Colon (tissue), 2 donors: Measurements from ENCODE around the gene MYORG.
"Not testable (repeated sequence)": the region's sequence is repeated elsewhere in the genome, so short reads cannot be mapped to it uniquely, and the experiment has no call there.

Experiments
- FAIRE-seq: peaks from 2 replicates; lab custom pipeline; 2012; peaks lifted over from hg19 to GRCh38; lab: Jason Lieb, UNC
- donor health status: control.
- donor health status: control.

MYORG gene

DNA sequence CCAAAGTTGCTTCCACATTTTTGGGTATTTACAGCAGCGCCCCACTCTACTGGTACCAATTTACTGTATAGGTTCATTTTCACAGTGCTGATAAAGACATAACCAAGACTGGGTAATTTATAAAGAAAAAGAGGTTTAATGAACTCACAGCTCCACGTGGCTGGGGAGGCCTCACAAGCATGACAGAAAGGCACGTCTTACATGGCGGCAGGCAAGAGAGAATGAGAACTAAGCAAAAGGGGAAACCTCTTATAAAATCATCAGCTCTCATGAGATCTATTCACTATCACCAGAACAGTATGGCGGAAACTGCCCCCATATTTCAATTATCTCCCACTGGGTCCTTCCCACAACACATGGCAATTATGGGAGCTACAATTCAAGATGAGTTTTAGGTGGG lies 7.9 kb downstream of the MYORG start:
- not testable (repeated sequence) for FAIRE-seq

DNA sequence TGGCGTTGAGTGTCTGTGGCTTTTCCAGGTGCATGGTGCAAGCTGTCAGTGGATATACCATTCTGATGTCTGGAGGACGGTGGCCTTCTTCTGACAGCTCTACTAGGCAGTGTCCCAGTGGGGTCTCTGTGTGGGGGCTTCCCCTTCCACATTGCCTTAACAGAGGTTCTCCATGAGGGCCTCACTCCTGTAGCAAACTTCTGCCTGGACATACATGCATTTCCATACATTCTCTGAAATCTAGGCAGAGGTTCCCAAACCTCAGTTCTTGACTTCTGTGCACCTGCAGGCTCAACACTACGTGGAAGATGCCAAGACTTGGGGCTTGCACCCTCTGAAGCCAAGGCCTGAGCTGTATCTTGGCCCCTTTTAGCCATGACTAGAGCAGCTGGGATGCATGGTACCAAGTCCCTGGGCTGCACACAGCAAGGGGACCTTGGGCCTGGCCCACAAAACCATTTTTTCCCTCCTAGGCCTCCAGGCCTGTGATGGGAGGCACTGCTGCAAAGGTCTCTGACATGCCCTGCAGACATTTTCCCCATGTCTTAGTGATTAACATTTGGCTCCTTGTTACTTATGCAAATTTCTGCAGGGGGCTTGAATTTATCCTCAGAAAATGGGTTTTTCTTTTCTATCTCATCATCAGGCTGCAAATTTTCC lies 8.8 kb downstream of the MYORG start:
- not testable (repeated sequence) for FAIRE-seq

DNA sequence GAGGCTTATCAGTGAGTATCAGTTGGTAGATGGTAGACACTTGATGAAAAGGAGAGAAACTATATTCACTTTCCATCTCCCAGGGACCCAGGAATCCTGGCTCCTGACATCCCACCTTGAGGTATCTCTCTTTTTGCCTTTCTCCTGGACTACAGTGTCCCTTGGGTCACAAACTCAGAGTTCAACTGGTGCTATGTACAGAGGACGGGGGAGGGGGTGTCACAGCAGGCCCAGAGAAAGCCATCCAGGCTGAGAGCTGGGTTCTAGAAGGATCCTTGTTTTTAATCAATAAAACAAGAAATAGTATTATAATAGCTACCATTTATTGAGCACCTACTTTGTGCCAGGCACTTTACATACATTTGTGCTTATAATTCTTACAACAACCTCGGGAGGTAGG lies 10.3 kb downstream of the MYORG start:
- no peak for FAIRE-seq

DNA sequence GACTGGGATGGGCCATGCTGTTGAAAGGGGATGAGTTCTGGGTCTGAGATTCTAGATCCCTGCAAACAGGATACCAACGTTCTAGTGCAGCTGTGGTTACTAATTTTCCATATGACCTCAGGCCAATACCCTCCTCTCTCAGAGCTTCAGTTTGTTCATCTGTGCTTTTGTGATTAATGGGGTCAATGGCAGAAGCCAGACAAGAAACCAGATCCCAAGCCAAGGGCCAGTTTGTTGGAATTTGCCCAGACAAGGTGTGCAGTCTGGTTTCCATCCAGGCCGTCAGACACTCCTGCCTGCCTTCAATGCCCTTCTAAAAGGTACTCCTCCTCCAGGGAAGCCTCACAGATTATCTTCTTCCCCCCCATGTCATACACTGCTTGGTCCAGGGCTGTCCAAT lies 11.4 kb downstream of the MYORG start:
- no peak for FAIRE-seq

DNA sequence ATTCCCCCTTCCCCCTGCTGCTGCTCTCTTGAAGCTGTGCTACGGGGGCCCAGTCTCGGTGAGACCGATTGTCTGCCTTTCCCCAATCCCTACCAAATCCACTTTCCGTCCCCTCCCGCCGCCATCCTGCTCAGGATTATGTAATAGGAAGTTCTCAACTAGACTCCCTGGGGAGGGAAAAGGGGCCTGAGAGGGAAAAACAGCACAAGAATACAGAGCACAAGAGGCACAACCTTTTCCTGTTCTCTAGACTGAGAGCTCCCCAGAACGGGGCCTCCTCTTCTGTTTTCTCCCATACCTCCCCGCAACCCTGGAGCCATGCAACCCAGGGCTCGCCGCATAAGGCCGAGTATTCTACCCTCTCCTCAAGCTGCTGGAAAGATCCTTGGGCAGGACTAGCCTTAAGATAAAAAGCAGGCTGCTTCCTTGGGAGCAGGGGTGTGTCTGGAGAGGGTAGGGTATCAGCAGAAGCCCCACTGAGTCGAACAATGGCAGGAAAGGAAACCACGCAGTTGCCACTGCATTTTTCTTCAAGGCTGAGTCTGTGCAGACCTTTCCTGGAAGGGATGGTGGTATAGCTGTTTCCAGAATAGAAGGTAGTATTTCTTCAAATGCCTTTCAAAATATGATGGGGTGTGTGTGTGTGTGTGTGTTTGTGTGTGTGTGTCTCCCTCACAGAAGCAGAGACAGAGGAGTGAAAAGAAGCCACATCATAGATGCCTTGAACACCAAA lies 12.9 kb downstream of the MYORG start:
- FAIRE-seq: no peak

DNA sequence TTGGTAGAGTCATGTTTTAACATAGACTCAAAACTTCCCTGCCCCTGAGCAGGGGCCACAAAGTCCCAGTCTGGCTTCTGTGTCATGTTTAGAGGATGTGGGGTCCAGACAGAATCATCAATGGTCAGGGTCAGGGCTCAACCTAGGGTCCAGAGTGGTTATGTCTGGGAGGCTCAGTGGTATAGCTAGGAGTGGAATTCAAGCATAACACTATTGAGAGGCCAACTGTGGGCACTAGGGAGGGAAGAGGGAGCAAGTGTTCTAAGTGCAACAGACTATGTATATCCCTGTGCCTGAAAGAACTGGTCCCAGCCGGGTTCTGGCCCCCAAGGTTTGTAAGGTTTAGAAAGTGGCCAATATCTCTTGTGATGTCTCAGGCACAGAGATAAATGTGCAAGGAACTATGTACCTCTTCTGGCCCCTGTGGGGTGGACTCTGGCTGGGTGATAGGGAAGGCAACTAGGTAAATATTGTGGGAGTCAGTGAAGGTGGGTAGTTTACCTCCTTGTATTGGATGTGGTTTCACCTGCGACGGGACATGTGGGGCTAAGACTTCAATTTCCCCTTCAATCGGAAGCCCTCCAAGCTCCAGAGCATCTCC lies 14.0 kb downstream of the MYORG start:
- FAIRE-seq: no peak

DNA sequence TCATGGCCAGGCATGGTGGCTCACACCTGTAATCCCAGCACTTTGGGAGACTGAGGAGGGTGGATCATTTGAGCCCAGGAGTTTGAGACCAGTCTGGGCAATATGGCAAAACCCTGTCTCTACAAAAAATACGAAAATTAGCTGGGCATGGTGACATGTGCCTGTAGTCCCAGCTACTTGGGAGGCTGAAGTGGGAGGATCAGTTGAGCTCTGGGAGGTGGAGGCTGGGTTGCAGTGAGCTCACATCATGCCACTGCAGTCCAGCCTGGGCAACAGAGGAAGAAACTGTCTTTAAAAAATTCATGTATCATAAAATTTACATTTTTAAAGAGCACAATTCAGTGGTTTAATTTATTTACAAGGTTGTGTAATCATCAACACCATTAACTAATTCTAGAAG lies 23.7 kb downstream of the MYORG start:
- not testable (repeated sequence) for FAIRE-seq

DNA sequence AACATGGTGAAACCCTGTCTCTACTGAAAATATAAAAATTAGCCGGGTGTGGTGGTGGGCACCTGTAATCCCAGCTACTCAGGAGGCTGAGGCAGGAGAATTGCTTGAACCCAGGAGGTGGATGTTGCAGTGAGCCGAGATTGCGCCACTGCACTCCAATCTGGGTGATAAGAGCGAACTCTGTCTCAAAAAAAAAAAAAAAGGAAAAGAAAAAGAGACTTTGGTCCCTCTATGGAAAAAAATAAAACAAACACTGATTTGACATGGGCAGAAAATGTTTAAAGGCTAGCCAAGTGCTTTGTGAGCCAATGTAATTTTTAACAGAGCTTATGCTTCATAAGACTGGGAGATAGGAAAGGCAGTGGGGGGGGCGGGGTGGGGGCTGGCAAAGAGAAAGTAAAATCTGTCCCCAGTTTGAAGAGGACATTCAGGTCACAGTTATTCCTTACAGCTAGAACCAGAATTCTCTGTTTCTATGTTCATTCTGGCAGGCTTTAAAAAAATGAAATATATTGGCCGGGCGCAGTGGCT lies 24.5 kb downstream of the MYORG start:
- not testable (repeated sequence) for FAIRE-seq

DNA sequence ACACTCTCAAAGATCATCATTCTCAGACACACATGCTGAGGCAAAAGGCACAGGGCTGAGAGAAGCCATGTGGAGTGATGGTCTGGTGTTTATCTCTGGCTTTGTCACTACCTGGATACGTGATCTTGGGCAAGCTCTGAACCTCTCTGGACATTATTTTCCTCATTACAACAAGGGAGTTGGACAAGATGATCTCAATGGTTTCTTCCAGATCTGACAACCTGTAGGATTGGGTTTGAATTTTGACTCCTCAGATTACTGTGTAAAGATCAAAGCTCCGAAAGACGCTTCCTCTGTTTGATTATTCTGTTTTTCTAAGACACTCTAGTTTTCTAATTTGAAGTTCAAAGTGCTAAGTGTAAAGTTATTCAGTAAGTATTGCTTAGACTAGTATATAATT lies 27.4 kb downstream of the MYORG start:
- no peak for FAIRE-seq

DNA sequence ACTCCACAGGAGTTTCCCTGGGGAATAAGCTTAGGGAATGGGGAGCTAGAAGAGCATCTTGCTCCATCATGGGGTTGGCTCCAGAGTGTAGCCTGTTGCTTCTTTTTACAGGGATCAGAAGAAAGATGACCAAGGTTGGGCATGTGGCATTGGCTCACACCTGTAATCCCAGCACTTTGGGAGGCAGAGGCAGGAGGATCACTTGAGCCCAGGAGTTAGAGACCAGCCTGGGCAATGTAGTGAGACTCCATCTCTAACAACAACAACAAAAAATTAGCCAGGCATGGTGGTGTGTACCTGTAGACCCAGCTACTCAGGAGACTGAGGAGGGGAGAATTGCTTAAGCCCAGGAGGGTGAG lies 28.9 kb downstream of the MYORG start:
- no peak for FAIRE-seq

DNA sequence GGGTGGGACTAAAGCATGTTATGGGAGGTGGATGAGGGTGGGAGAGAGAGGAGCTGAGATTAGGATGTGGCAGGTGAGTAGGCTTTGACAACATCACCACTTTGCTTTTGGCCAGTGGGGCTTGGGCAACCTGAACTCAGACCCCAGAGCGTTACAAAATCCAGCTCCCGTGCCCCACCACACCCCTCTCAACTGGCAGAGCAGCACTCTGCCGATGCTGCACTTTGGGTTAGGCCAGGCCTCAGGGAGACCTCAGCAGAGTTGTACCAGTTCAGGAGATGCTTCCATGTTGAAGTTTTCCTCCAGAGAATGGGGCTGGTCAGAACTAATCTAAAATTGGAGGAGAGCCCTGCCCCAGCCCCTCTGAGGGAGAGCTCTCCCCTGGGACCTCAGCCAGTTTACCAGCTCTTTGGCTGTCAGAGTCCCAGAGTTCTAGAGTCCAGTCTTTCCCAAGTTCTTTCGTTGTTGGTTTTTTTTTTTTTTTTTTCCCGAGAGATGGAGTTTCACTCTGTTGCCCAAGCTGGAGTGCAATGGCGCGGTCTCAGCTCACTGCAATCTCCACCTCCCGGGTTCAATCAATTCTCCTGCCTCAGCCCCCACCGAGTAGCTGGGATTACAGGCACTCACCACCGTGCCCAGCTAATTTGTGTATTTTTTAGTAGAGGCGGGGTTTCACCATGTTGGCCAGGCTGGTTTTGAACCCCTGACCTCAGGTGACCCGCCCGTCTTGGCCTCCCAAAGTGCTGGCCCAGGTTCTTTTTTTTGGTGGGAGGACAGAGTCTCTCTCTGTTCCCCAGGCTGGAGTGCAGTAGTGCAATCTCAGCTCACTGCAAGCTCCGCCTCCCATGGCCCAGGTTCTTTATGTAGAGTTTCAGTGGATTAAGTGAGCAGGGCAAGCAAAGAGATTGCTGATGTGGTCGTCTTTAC lies 29.6 kb downstream of the MYORG start:
- FAIRE-seq: no peak

DNA sequence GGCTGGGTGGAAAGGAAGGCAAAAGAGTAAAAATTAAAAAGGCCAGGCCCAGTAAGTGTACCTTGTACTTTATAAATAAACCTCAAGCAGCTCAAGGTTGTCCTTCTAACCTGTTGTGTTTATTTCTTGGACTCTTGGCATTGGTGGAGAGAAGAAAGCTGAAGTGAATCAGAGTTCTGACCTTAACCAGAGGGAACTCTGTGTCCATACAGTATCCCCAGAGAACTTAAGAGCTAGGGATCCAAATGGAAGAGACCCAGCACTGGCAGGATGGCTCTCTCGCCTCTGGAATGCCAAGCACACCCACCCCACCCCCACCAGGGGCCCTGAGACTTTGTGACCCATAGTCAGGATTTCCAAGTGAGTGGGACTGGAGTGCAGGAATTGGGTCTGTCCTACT lies 33.1 kb downstream of the MYORG start:
- FAIRE-seq: no peak

DNA sequence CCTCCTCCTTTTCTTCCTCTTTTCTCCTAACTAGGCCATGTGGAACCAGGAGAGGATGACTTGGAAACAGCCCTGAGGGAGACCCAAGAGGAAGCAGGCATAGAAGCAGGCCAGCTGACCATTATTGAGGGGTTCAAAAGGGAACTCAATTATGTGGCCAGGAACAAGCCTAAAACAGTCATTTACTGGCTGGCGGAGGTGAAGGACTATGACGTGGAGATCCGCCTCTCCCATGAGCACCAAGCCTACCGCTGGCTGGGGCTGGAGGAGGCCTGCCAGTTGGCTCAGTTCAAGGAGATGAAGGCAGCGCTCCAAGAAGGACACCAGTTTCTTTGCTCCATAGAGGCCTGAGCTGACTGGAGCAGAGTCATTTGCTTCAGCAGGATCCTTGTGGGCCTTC lies 33.6 kb downstream of the MYORG start:
- no peak for FAIRE-seq

DNA sequence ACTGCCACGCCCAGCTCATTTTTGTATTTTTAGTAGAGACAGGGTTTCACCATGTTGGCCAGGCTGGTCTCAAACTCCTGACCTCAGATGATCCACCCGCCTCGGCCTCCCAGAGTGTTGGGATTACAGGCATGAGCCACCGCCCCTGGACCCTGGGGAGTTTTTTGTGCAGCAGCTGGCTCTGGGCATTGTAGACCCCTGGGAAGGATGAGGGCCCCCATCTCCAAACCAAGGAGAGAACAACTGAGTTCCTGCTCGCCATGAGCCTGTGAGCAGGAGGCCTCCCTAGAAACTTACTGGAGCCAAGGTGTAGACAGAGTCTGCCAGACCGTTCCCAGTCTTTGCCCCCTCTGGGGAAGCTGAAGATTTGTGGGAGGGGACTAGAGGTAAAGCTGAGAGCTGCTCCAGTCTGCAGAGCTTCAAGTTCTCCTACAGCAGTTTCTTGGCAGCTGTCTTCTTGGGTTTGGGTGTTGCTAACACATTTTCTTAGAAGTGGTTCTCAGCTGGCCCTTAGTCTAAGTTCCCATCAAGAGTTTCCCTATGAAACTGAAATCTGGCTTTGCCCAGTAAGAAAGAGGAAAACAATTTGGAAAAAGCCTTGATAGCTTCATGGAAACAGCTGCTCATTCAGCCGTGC lies 34.9 kb downstream of the MYORG start:
- FAIRE-seq: no peak

DNA sequence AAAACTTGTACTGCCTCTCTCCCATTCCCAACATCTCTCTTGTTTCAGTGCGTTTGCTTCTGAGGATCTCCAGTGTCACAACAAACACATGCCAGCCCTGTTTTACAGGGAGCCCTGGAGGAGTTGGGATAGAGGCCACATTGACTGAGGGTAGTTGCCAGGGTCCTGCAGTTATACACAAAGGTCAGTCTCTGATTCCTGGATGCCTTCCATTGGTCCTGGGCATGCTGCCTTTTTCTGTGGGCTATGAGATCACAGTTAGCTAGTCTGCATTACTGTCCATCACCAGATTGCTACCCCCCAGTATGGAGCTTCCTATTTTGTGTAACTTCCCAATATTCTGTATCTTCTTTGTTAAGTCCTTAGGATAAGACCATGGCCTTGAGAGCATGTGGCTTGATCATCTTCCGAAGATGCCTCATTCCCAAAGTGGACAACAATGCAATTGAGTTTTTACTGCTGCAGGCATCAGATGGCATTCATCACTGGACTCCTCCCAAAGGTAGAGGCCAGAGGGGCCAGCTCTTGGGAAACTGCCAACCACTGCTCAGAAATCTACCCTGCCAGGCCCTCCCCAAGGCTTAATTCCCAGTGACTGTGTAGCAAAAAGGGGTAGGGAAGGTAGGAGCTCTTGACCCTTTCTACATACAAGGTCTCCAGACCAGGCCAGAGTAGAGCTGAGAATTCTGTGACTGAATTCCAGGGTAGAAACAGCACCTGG lies 37.9 kb downstream of the MYORG start:
- no peak for FAIRE-seq

DNA sequence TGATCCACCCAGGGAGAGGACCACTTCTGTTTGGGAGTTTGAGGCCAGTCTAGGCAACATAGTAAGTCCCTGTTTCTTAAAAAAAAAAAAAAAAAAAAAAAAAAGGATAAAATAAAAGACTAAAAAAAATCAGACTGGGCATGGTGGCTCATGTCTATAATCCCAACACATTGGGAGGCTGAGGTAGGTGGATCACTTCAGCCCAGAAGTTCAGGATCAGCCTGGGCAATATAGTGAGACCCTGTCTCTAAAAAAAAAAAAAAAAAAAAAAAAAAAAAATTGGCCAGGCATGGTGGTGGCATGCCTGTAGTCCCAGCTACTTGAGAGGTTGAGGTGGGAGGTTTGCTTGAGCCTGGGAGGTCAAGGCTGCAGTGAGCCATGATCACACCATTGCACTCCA lies 38.6 kb downstream of the MYORG start:
- FAIRE-seq: not testable (repeated sequence)

DNA sequence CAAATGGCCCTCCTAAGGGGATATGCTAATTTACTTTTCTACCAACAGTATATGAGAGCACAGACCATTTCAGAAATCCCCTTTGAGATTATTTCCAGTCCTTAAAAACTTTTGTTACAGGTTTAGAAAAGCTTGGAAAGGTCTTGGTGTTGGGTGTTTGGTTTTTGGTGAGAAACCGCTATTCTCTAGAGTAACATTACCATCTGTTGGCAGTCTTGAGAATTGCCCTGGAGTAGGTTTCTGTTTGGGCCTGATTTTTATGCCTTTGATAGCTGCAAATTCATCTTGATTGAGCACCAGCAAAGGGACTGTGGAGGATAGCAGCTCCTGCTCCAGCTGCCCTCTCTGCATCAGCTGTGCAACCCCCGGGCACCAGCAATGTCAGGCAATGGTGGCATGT lies 39.3 kb downstream of the MYORG start:
- FAIRE-seq: no peak

DNA sequence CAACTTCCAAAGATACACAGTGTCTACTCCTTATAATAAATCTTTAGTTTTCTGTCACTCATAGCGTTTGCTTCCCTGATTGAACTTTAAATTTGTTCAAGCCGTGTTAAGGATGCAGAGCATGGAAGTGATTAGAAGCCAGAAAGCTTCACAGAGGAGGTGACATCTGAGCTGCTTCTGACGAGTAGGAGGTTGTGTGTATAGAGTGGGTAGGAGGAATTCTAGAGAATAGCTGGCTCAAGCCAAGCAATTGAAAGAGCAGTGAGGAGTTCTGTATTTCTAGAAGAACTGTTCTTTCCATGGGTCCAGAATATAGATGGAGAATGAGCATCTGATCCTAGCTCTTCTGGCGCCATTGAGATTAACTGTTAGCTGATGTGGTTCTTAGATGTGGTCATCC lies 41.3 kb downstream of the MYORG start:
- FAIRE-seq: no peak

DNA sequence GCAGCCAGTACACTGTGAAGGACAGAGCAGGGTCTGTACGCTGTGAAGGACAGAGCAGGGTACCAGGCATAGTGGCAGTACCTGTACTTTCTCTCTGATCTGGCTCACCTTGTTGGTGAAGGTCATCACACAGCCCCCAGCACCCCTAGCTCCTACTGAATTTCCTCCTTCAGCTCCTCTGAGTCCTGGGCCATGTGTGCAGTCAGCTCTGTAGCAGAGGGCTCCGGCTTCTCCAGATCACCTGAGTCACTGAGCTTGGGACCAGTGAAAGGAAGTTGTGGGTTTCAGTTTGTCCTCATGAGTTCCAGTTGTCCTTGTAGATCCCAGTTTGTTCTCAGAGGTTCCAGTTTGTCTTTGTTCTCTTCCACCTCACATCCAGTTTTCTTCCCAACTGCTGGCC lies 41.8 kb downstream of the MYORG start:
- FAIRE-seq: no peak

DNA sequence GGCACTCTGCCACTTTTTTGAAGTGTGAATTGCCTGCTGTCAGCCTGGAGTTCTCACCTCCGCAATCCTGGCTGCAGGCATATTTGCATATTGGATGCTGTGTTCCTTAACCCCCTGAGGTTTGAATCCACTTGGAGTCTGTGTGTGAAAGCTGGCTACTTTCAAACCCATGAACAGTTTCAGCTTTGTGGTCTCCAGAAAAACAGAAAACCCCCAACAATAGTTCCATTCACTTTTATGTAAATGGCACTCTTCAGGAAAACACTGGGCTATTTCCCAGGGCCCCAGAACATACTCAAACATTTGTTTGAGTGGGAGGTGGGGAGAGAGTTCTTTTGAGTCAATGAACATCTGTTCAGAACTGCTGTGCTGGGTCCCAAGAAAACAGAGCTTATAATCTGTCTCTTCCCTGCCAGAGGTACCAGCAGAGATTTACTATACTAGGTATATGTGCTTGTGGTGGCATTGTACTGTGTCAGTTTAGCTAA lies 42.3 kb downstream of the MYORG start:
- FAIRE-seq: no peak

DNA sequence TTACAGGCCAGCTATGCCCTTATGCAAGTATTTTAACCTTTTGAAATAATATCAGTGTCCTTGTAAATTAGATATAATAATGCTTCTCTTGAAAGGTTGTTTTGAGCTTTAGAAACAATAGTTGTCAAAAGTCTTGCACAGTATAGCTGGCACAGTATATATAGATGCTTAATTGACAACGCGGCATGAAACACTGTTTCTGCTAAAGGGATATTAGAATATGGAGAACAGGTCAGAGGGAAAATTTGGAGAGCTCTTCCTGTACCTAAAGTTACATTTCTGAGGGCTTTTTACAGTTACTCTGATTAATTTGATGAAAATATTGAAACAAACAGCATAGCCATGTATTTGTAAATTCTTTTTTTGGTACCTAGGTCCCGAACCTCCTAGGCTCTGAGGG lies 42.9 kb downstream of the MYORG start:
- FAIRE-seq: no peak
